22Rv1 (cell line): ENCODE data around the gene EIF4E1B.
"Not testable (repeated sequence)": the region's sequence is repeated elsewhere in the genome, so short reads cannot be mapped to it uniquely, and the experiment has no call there.

Source experiments
- ZFX ChIP-seq: fragments of 450-650 bp; IDR thresholded peaks from 2 replicates; pipeline ENCODE4 v1.6.1; 2017; ENCODE audit warnings: antibody characterized with exemption, borderline replicate concordance
- TF ChIP-seq, protein P1 (sequence below): fragments of 450-650 bp; IDR thresholded peaks from 2 replicates; pipeline ENCODE4 v1.5.1; 2017; ENCODE audit warnings: mild to moderate bottlenecking

DNA sequence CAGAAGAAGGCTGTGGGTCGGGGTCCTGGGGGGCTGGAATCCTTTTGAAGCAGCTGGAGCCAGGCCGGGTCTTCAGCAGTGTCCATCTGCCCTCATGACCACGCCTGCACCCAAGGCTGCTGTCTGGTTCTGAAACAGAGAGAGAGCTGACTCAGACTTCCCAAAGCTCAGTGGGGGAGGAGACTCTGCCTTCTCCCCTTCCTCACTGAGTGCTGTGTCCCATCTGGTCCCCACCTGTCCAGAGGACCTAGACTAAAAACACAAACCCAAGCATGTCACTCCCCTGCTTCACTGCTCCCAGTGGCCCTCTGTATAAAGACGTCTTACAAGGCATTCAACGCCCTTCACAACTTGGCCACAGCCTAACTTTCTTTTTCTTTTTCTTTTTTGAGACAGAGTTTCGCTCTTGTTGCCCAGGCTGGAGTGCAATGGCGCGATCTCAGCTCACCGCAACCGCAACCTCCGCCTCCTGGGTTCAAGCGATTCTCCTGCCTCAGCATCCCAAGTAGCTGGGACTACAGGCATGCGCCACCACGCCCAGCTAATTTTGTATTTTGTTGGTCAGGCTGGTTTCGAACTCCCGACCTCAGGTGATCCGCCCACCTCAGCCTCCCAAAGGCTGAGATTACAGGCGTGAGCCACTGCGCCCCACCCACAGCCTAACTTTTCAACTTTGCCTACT, 30.6 kb upstream of the EIF4E1B start:
- TF ChIP-seq, protein P1, sequence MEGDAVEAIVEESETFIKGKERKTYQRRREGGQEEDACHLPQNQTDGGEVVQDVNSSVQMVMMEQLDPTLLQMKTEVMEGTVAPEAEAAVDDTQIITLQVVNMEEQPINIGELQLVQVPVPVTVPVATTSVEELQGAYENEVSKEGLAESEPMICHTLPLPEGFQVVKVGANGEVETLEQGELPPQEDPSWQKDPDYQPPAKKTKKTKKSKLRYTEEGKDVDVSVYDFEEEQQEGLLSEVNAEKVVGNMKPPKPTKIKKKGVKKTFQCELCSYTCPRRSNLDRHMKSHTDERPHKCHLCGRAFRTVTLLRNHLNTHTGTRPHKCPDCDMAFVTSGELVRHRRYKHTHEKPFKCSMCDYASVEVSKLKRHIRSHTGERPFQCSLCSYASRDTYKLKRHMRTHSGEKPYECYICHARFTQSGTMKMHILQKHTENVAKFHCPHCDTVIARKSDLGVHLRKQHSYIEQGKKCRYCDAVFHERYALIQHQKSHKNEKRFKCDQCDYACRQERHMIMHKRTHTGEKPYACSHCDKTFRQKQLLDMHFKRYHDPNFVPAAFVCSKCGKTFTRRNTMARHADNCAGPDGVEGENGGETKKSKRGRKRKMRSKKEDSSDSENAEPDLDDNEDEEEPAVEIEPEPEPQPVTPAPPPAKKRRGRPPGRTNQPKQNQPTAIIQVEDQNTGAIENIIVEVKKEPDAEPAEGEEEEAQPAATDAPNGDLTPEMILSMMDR, result not testable (repeated sequence)
- not testable (repeated sequence) for TF ChIP-seq ZFX
